ENCODE measurements around the gene MXI1. TPM values are rescaled to one million over a fixed set of nuclear protein-coding genes. Genes with fewer than 3 reads are reported as not detected.

Gene MXI1
- total RNA-seq, 2 donors from 2014 or later = 31.3 to 55.4 TPM

DNA sequence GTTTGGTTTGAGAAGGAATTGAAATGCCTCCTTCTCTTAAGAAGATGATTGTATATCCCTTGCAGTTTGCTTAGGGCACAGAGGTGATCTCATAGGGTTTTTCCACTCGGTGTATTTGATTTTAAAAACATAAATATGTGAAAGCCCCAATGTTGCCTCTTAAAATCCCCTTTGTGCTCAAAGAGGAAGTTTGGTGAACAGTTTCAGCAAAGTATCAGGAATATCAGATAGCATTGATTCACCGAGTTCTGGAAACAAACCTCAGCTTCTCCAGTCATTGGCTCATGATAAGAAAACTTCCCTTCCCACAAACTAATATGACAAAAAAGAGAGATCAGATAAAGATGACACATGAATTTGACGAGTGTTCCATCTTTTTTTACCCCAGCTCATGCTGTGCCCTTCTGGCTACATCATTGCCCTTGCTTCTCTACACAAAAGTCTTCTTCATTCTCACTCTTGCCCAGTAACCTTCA, 117.4 kb downstream of the MXI1 start:
- DNase-seq = no peak
- peaks cover 5% of the 10 kb centered on the region for H3K4me1 ChIP-seq (ENCODE audit: control insufficient read depth, insufficient read depth, low read length)
- no peaks in the 10 kb centered on the region for H3K36me3 ChIP-seq (ENCODE audit: control insufficient read depth, insufficient read depth, low read length)
- no peak overlapping the region for H3K4me3 ChIP-seq (ENCODE audit: low read length)
- no peak overlapping the region for H3K27ac ChIP-seq (ENCODE audit: low read depth, low read length)
- peaks cover 27% of the 10 kb centered on the region for H3K4me1 Mint-ChIP-seq
- peaks cover 54% of the 10 kb centered on the region for H3K9me3 Mint-ChIP-seq
- peak overlapping the region; percentile 50 for H3K27ac Mint-ChIP-seq
- peaks cover 57% of the 10 kb centered on the region for H3K9me3 ChIP-seq (ENCODE audit: control insufficient read depth, low read length)
- H3K36me3 Mint-ChIP-seq (ENCODE audit: low read depth) = peaks cover 6% of the 10 kb centered on the region
- no peak overlapping the region for H3K4me3 Mint-ChIP-seq
- no peaks in the 10 kb centered on the region for H3K27me3 ChIP-seq (ENCODE audit: control insufficient read depth, insufficient read depth, low read length, poor library complexity, severe bottlenecking)
- WGBS, 2 experiments (ENCODE audit: insufficient coverage in 1 of 2, insufficient read length in 1 of 2) = 49 to 93% methylated on average over 2 to 3 of the region's 3 CpGs
- no peak for TF ChIP-seq CTCF (conservative IDR thresholded peaks at IDR 0.05)
- peaks cover 5% of the 10 kb centered on the region for H3K27me3 Mint-ChIP-seq (ENCODE audit: insufficient read depth)
- H3K9ac ChIP-seq (ENCODE audit: extremely low read depth, low read length, poor library complexity, severe bottlenecking) = no peak overlapping the region

DNA sequence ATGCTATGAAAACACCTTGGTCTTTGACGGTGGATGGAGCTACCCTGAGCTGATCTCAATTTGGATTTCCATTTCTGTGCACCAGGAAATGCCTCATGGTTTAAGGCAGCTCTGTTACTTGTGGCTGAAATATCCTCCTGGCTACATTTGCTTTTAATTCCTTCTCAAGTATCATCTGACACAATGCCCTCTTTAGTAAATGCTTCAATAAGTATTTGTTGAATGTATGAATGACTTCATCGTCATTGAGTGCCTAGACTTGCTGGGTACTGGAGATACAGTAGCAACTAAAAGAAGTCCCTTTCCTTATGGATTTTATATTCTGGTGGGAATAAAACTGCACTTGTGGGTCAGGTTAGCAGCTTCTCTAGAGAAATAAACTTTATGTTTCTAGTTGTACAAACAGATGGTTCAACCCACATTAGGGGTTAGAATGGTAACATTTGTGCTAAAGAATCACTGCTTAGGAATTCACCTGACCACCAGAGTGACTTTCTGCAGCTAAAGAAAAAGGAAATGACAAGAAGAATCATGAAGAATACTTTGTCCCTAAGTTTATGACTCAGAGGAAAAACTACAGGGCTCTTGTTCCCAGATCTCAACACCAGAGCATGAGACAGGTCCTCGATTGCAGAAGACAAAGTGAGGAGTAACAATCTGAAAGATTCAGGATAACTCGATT, 119.1 kb downstream of the MXI1 start:
- Histone ChIP-seq H3K36me3 (ENCODE audit: control insufficient read depth, insufficient read depth, low read length) (no peaks in the 10 kb centered on the region), H3K4me1 (ENCODE audit: control insufficient read depth, insufficient read depth, low read length) (peaks cover 5% of the 10 kb centered on the region), H3K9ac (ENCODE audit: extremely low read depth, low read length, poor library complexity, severe bottlenecking) (no peak overlapping the region), H3K4me3 (ENCODE audit: low read length) (peak overlapping the region; percentile 38), H3K27ac (ENCODE audit: low read depth, low read length) (no peak overlapping the region), H3K9me3 (ENCODE audit: control insufficient read depth, low read length) (peaks cover 57% of the 10 kb centered on the region), H3K27me3 (ENCODE audit: control insufficient read depth, insufficient read depth, low read length, poor library complexity, severe bottlenecking) (no peaks in the 10 kb centered on the region)
- DNase-seq = no peak
- TF ChIP-seq CTCF (conservative IDR thresholded peaks at IDR 0.05) = no peak
- no peak overlapping the region for H3K27ac Mint-ChIP-seq
- peaks cover 5% of the 10 kb centered on the region for H3K27me3 Mint-ChIP-seq (ENCODE audit: insufficient read depth)
- H3K4me1 Mint-ChIP-seq = peaks cover 26% of the 10 kb centered on the region
- H3K4me3 Mint-ChIP-seq = no peak overlapping the region
- H3K9me3 Mint-ChIP-seq = peaks cover 62% of the 10 kb centered on the region
- WGBS, 2 experiments (ENCODE audit: insufficient coverage in 1 of 2, insufficient read length in 1 of 2) = 85 to 93% methylated on average over 4 of the region's 4 CpGs
- peaks cover 10% of the 10 kb centered on the region for H3K36me3 Mint-ChIP-seq (ENCODE audit: low read depth)

DNA sequence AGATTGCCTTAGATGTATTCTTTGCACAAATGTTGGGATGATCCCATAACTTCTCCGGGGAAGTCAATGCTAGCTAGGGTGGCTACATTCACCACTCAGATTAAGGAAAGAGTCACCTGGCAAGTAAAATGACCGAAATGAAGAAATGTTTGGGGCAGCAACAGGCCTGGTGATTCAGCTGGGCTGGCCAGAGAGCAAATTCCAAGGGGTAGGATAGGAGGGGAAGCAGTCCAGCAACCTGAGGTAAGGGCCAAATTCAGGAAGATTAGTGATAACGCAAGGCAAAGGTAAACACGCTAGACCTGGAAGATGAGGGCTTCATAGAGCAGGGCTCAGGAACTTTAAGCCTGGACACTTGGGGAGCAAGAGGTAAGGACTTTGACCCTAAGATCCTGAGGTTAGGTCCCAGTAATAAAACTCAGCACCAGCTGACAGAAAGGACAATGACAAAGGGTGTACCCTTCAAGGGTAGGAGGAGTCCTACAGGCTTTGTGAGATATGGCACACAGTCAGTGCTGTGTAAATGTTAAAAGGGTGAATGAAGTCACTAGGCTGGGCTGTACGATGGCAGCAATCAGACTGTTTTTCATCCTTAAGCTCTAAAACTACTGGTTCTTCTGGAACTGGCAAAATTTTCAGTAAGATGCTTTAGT, 120.0 kb downstream of the MXI1 start:
- 92 to 94% methylated on average over 5 of the region's 5 CpGs for WGBS, 2 experiments (ENCODE audit: insufficient coverage in 1 of 2, insufficient read length in 1 of 2)

More for the DNA sequence above, 120.0 kb downstream of the MXI1 start:
- Histone ChIP-seq H3K4me1 (ENCODE audit: control insufficient read depth, insufficient read depth, low read length) (peaks cover 5% of the 10 kb centered on the region), H3K4me3 (ENCODE audit: low read length) (peak overlapping the region; percentile 55), H3K27me3 (ENCODE audit: control insufficient read depth, insufficient read depth, low read length, poor library complexity, severe bottlenecking) (no peaks in the 10 kb centered on the region), H3K9me3 (ENCODE audit: control insufficient read depth, low read length) (peaks cover 48% of the 10 kb centered on the region), H3K9ac (ENCODE audit: extremely low read depth, low read length, poor library complexity, severe bottlenecking) (no peak overlapping the region), H3K27ac (ENCODE audit: low read depth, low read length) (no peak overlapping the region), H3K36me3 (ENCODE audit: control insufficient read depth, insufficient read depth, low read length) (no peaks in the 10 kb centered on the region)
- peaks cover 62% of the 10 kb centered on the region for H3K9me3 Mint-ChIP-seq
- TF ChIP-seq CTCF (conservative IDR thresholded peaks at IDR 0.05) = no peak
- H3K27me3 Mint-ChIP-seq (ENCODE audit: insufficient read depth) = peaks cover 5% of the 10 kb centered on the region
- no peak overlapping the region for H3K4me3 Mint-ChIP-seq
- no peak overlapping the region for H3K27ac Mint-ChIP-seq
- H3K4me1 Mint-ChIP-seq = peaks cover 26% of the 10 kb centered on the region
- DNase-seq = no peak
- peaks cover 11% of the 10 kb centered on the region for H3K36me3 Mint-ChIP-seq (ENCODE audit: low read depth)
